Fibroblast of the aortic adventitia (primary cell): Measurements from ENCODE around the gene TEX264. TPM values are rescaled to one million over a fixed set of nuclear protein-coding genes. Genes with fewer than 3 reads are reported as not detected.

Source experiments
- DNase-seq: peaks from one replicate; pipeline ENCODE4 v3.0.0-alpha.2; 2010; ENCODE audit warnings: low read depth
- H3K4me3 ChIP-seq: 2 replicates; pipeline ENCODE4 v1.5.1; 2011; ENCODE audit warnings: low read depth, mild to moderate bottlenecking, control low read depth, low read length, moderate library complexity
- total RNA-seq: library from RNA; depleted of rRNA; stranded (reverse); fragments of >200 nt; gene quantifications from 2 replicates; pipeline ENCODE4 v1.2.3, GENCODE V29; 2012; ENCODE audit warnings: low replicate concordance
- TF ChIP-seq, protein P1 (sequence below): IDR thresholded peaks from 2 replicates; pipeline ENCODE4 v1.5.1; 2011; ENCODE audit warnings: mild to moderate bottlenecking, low read length, control low read depth, inconsistent platforms; ENCODE audit not compliant: insufficient read depth

The TEX264 gene
- total RNA-seq, 1 donor: 38.7 TPM

DNA sequence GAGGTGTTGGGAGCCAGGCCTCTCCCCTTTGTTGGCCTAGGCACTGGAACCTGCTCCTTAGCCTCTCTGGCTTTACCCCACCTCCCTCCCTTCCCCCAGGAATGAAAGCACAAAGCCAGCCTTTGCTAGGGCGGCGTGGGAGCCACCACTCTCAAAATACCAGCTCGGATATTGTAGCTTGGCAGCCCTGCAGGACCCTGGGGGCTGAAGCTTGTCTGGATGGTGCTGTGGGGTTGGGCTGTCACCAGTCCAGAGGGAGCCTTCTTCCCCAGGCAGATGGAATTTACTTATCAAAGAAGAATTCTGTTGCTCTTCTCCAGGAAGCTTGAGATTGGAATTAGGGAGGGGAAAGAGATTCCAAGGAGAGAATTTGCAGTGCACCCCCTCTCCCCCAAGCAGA, 20.9 kb downstream of the TEX264 start:
- TF ChIP-seq, protein P1, sequence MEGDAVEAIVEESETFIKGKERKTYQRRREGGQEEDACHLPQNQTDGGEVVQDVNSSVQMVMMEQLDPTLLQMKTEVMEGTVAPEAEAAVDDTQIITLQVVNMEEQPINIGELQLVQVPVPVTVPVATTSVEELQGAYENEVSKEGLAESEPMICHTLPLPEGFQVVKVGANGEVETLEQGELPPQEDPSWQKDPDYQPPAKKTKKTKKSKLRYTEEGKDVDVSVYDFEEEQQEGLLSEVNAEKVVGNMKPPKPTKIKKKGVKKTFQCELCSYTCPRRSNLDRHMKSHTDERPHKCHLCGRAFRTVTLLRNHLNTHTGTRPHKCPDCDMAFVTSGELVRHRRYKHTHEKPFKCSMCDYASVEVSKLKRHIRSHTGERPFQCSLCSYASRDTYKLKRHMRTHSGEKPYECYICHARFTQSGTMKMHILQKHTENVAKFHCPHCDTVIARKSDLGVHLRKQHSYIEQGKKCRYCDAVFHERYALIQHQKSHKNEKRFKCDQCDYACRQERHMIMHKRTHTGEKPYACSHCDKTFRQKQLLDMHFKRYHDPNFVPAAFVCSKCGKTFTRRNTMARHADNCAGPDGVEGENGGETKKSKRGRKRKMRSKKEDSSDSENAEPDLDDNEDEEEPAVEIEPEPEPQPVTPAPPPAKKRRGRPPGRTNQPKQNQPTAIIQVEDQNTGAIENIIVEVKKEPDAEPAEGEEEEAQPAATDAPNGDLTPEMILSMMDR: no peak
- no peak for DNase-seq
- H3K4me3 ChIP-seq: no peak overlapping the region

- DNase-seq: no peak
- TF ChIP-seq, protein P1: no peak
- no peak overlapping the region for H3K4me3 ChIP-seq
These were observed 21.9 kb downstream of the TEX264 start for GRCh38 chr3:51692980-51693395.

DNA sequence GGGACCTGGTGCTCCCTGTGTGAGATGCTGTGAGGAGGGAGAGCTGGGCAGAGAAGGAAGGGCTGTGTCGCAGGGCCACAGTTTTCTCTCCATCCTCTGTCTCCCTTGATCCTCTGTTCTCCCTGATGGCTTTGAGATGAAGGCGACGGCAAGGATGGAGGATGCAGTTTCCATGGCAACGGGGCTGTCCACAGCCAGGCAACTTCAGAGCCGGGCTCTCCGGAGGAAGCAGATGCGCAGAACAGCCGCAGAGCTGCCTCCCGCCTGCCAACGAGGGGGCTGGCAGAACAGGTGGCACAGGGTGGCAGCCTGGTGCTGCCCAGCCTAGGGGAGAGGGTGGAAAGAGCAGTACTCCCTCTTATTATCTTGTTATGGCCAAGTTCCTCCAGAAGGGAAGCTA, 25.9 kb downstream of the TEX264 start:
- TF ChIP-seq, protein P1: no peak
- DNase-seq: no peak
- no peak overlapping the region for H3K4me3 ChIP-seq

DNA sequence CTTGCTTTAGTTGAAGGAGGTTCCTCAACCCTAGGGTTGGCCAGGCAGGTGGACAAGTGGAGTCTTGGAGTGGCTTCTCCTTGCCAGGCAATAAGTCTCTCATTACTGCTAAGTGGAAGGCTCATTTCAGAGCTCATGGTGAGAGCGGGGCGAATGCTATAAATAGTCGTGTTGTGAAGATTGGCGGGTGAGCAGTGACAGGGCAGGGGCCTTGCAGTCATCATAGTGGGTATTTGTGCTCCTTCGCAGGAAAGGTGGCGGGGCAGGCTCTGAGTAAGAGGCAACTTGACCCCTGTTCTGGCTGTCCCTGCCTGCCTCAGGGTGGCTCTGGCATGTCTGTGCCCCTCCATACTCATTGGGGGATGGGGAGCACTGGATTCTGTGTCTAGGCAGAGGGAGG, 27.2 kb downstream of the TEX264 start:
- DNase-seq: no peak
- H3K4me3 ChIP-seq: no peak overlapping the region
- TF ChIP-seq, protein P1: no peak

- DNase-seq: no peak
These were observed 29.4 kb downstream of the TEX264 start for GRCh38 chr3:51700403-51700802.

DNA sequence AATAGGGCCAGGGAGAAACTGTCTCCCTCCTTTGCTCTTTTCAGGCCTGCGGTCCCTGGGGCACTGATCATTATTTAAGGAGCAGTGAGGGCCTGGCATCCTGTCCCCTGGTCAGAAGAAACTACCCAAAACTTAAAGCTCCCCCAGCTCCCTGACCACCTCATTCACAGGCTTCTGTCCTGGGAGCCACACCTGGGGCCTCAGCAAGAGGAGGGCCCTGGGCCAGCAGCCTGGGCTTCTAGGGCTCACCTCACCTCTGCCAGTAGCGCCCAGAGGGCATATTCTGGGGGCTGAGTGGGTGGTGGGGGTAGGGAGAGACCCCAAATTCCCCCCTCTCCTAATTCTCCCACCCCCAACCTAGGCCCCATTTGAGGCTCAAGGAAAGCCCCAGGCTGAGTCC, 31.1 kb downstream of the TEX264 start:
- H3K4me3 ChIP-seq: no peak overlapping the region
- DNase-seq: no peak
- TF ChIP-seq, protein P1: no peak

More at GRCh38 chr3:51700403-51700802, 29.4 kb downstream of the TEX264 start:
- TF ChIP-seq, protein P1: no peak
- no peak overlapping the region for H3K4me3 ChIP-seq

- no peak overlapping the region for H3K4me3 ChIP-seq
- no peak for DNase-seq
- TF ChIP-seq, protein P1: no peak
These were observed 32.2 kb downstream of the TEX264 start for GRCh38 chr3:51703068-51703760.
